DND-41 (cell line): Measurements from ENCODE around the gene HOXC10.

Experiments
- ATAC-seq: fragments of 200-7000 bp; cut with Tn5 transposase; 3 replicates; pipeline ENCODE4 v1.9.1; 2021; ENCODE audit warnings: low read depth; ENCODE audit not compliant: insufficient read depth
- DNase-seq: peaks from one replicate; pipeline ENCODE4 v3.0.0-alpha.2; 2020
- H2AFZ ChIP-seq: 2 replicates; pipeline ENCODE4 v1.6.0; 2012; ENCODE audit warnings: low read depth, low read length
- H3K27ac ChIP-seq: 2 replicates; pipeline ENCODE4 v1.5.1; 2012; ENCODE audit warnings: low read length, inconsistent platforms
- H3K27me3 ChIP-seq: fragments of 200-600 bp; sonication (generic); 2 replicates; pipeline ENCODE4 v1.6.0; 2012; ENCODE audit warnings: low read length, mild to moderate bottlenecking, inconsistent platforms; ENCODE audit not compliant: insufficient read depth, poor library complexity
- H3K36me3 ChIP-seq: 2 replicates; pipeline ENCODE4 v1.5.1; 2012; ENCODE audit warnings: low read length, inconsistent platforms; ENCODE audit not compliant: insufficient read depth
- H3K4me1 ChIP-seq: 2 replicates; pipeline ENCODE4 v1.5.1; 2012; ENCODE audit warnings: mild to moderate bottlenecking, low read length; ENCODE audit not compliant: insufficient read depth
- H3K4me2 ChIP-seq: 2 replicates; pipeline ENCODE4 v1.6.0; 2012; ENCODE audit warnings: mild to moderate bottlenecking, moderate library complexity, low read length, inconsistent platforms; ENCODE audit not compliant: insufficient read depth
- H3K4me3 ChIP-seq, 2 experiments: fragments of 200-600 bp in 1 of 2; shearing (Covaris generic) in 1 of 2; 2 replicates each; pipeline ENCODE4 v1.5.1; 2012 to 2016; ENCODE audit warnings: inconsistent platforms in 2 of 2, low read length in 2 of 2, mild to moderate bottlenecking in 2 of 2, low read depth in 1 of 2, moderate library complexity in 1 of 2
- H3K79me2 ChIP-seq: 2 replicates; pipeline ENCODE4 v1.6.0; 2012; ENCODE audit warnings: low read length, inconsistent platforms; ENCODE audit not compliant: insufficient read depth
- H3K9ac ChIP-seq: 2 replicates; pipeline ENCODE4 v1.6.0; 2012; ENCODE audit warnings: low read depth, mild to moderate bottlenecking, inconsistent platforms, low read length, moderate library complexity
- H3K9me3 ChIP-seq: 2 replicates; pipeline ENCODE4 v1.5.1; 2012; ENCODE audit warnings: low read length, moderate library complexity, mild to moderate bottlenecking, inconsistent platforms; ENCODE audit not compliant: insufficient read depth, severe bottlenecking
- H4K20me1 ChIP-seq: 2 replicates; pipeline ENCODE4 v1.6.0; 2012; ENCODE audit warnings: low read length; ENCODE audit not compliant: insufficient read depth
- CTCF ChIP-seq: IDR thresholded peaks from 2 replicates; pipeline ENCODE4 v1.5.1; 2012; ENCODE audit warnings: borderline replicate concordance, low read length, moderate library complexity, mild to moderate bottlenecking; ENCODE audit not compliant: poor library complexity, severe bottlenecking; ENCODE audit errors: extremely low read depth
- EZH2 ChIP-seq: IDR thresholded peaks from 3 replicates; pipeline ENCODE4 v1.6.1; 2012; ENCODE audit warnings: borderline replicate concordance, low read depth, mild to moderate bottlenecking, moderate library complexity, low read length, inconsistent platforms; ENCODE audit not compliant: severe bottlenecking

HOXC10 gene

DNA sequence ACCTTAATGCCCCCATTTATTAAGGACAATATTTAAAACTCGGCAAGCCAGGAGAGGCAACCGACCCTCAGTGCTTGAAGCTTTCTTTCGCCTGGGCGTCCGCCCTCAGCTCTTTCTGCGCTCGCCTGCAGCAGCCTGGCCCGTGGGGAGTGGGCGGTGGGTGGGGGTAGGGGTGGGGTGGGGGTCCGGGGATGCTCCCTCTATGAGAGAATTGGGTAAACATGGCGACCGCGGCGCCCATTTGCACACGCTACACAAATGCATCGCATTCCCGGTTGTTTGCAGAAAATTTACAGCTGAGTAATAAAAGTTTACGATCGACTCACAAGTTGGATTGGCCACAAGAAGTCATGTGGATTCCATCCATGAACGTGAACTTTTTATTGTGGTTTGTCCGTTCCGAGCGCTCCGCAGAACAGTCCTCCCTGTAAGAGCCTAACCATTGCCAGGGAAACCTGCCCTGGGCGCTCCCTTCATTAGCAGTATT, 31.6 kb downstream of the HOXC10 start:
- peak overlapping the region; percentile 73; the same call in 1 of the 2 replicates for H3K4me2 ChIP-seq
- ATAC-seq (no peak), DNase-seq (no peak)
- no peaks in the 10 kb centered on the region for H4K20me1 ChIP-seq
- H3K36me3 ChIP-seq, result no peaks in the 10 kb centered on the region
- H3K79me2 ChIP-seq, result 0 out of 2 replicates have a peak, but pooled peaks cover 3% of the 10 kb centered on the region
- H3K27me3 ChIP-seq, result peaks cover 42% of the 10 kb centered on the region
- no peak overlapping the region for H3K27ac ChIP-seq
- peak overlapping the region in 1 of 2 experiments; percentile 63; a peak in 1 of 4 replicates for H3K4me3 ChIP-seq
- no peaks in the 10 kb centered on the region for H3K9me3 ChIP-seq
- TF ChIP-seq EZH2 (no peak), CTCF (no peak)
- peaks cover 17% of the 10 kb centered on the region for H3K4me1 ChIP-seq
- no peak overlapping the region; the same call in 1 of the 2 replicates for H3K9ac ChIP-seq
- H2AFZ ChIP-seq, result no peak overlapping the region

DNA sequence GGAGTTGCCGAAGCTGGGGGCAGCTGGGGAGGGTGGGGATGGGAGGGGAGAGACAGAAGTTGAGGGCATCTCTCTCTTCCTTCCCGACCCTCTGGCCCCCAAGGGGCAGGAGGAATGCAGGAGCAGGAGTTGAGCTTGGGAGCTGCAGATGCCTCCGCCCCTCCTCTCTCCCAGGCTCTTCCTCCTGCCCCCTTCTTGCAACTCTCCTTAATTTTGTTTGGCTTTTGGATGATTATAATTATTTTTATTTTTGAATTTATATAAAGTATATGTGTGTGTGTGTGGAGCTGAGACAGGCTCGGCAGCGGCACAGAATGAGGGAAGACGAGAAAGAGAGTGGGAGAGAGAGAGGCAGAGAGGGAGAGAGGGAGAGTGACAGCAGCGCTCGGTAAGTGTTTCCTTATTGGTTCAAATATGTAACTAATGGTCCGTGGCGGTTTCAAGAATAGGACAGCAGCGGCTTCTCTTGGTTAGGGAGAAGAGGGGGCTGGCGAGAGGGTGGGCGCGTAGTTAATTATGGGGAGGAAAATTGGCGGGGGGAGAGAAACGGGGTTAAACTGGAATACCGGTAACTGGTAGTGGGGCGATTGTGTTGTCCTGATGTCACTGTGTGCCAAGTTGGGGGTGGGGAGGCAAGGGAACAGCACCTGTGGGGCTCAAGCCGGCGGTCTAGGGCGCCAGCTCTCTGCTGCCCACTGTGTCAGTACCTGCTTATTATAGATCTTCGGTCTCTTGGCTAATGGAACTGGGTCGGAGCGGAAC, 32.3 kb downstream of the HOXC10 start:
- no peak for DNase-seq
- H3K9me3 ChIP-seq, result no peaks in the 10 kb centered on the region
- peak overlapping the region; percentile 83 for H2AFZ ChIP-seq
- H3K4me1 ChIP-seq, result peaks cover 17% of the 10 kb centered on the region
- peak; percentile 46 for ATAC-seq
- no peaks in the 10 kb centered on the region for H4K20me1 ChIP-seq
- H3K36me3 ChIP-seq, result no peaks in the 10 kb centered on the region
- peaks cover 43% of the 10 kb centered on the region for H3K27me3 ChIP-seq
- TF ChIP-seq EZH2, result no peak
- peak; percentile 16 for TF ChIP-seq CTCF
- H3K79me2 ChIP-seq, result 0 out of 2 replicates have a peak, but pooled peaks cover 3% of the 10 kb centered on the region
- H3K9ac ChIP-seq, result peak overlapping the region; percentile 87
- H3K4me2 ChIP-seq, result peak overlapping the region; percentile 73
- H3K4me3 ChIP-seq, result peak overlapping the region; percentile 28 to 63; a peak in 3 of 4 replicates
- peak overlapping the region; percentile 68 for H3K27ac ChIP-seq

GRCh38 chr12:54017878-54018467, 33.0 kb downstream of the HOXC10 start:
- peak; percentile 92 for ATAC-seq
- peak overlapping the region; percentile 39 to 63; a peak in 3 of 4 replicates for H3K4me3 ChIP-seq
- H3K36me3 ChIP-seq, result no peaks in the 10 kb centered on the region
- peak overlapping the region; percentile 95 for H3K27ac ChIP-seq
- peak; percentile 98 for DNase-seq
- TF ChIP-seq CTCF, result no peak
- TF ChIP-seq EZH2, result no peak
- H3K9me3 ChIP-seq, result no peaks in the 10 kb centered on the region
- peak overlapping the region; percentile 87 for H3K9ac ChIP-seq
- H2AFZ ChIP-seq, result peak overlapping the region; percentile 94
- H3K4me2 ChIP-seq, result peak overlapping the region; percentile 73
- H3K27me3 ChIP-seq, result peaks cover 44% of the 10 kb centered on the region
- 0 out of 2 replicates have a peak, but pooled peaks cover 3% of the 10 kb centered on the region for H3K79me2 ChIP-seq
- peaks cover 17% of the 10 kb centered on the region for H3K4me1 ChIP-seq
- no peaks in the 10 kb centered on the region for H4K20me1 ChIP-seq
